SK-N-SH (cell line): ENCODE results near the gene POLR3G. TPM values are rescaled to one million over a fixed set of nuclear protein-coding genes. Genes with fewer than 3 reads are reported as not detected.

Experiments
- CTCF ChIA-PET: fragments of 300-600, 350-600 bp; formaldehyde crosslinking; extraction: SDS; loops from one replicate; lab custom pipeline; 2021; lab: Yijun Ruan, JAX
- POLR2A ChIA-PET: fragments of 350-600 bp; sonication (Branson Sonifier 250); formaldehyde crosslinking; extraction: SDS; loops from one replicate; lab custom pipeline; 2020; ENCODE audit warnings: antibody characterized with exemption, inconsistent platforms; lab: Yijun Ruan, JAX
- DNase-seq: peaks from one replicate; pipeline ENCODE4 v3.0.0; 2012
- H2AFZ ChIP-seq: fragments of 200-600 bp; sonication (generic); 2 replicates; pipeline ENCODE4 v1.8.1; 2016; ENCODE audit warnings: antibody characterized with exemption, mild to moderate bottlenecking, low read depth
- H3F3A ChIP-seq: fragments of 200-600 bp; sonication (generic); replicated peaks from 2 replicates; pipeline ENCODE3; 2016; ENCODE audit warnings: antibody characterized with exemption, mild to moderate bottlenecking; ENCODE audit not compliant: insufficient read depth
- H3K27ac ChIP-seq, 2 experiments: fragments of 200-500 bp in 1 of 2; fragments of 200-600 bp in 1 of 2; sonication (Bioruptor generic) in 1 of 2; sonication (generic), shearing (Covaris generic) in 1 of 2; 2 replicates each; pipeline versions ENCODE4 v1.5.1 to v1.6.1; 2014 to 2016; ENCODE audit warnings: low read depth in 2 of 2, inconsistent platforms in 1 of 2, low read length in 1 of 2, mild to moderate bottlenecking in 1 of 2, mixed read lengths in 1 of 2
- H3K27me3 ChIP-seq: fragments of 200-600 bp; sonication (generic), shearing (Covaris generic); 2 replicates; pipeline ENCODE4 v1.6.1; 2016; ENCODE audit warnings: mixed run types; ENCODE audit not compliant: insufficient read depth
- H3K36me3 ChIP-seq, 2 experiments: fragments of 200-500 bp in 1 of 2; fragments of 200-600 bp in 1 of 2; sonication (Bioruptor generic) in 1 of 2; sonication (generic) in 1 of 2; replicated peaks in 1 of 2; 2 replicates each; pipeline versions ENCODE3 to v1.5.1; 2014 to 2016; ENCODE audit warnings: low read length in 1 of 2, mild to moderate bottlenecking in 1 of 2; ENCODE audit not compliant: insufficient read depth in 2 of 2, control insufficient read depth in 1 of 2
- H3K4me1 ChIP-seq, 2 experiments: fragments of 200-500 bp in 1 of 2; fragments of 200-600 bp in 1 of 2; sonication (Bioruptor generic) in 1 of 2; sonication (generic), shearing (Covaris generic) in 1 of 2; 2 replicates each; pipeline versions ENCODE4 v1.5.1 to v1.6.1; 2014 to 2016; ENCODE audit warnings: low read depth in 1 of 2, low read length in 1 of 2, mixed run types in 1 of 2; ENCODE audit not compliant: insufficient read depth in 2 of 2, control insufficient read depth in 1 of 2
- H3K4me2 ChIP-seq: fragments of 200-600 bp; sonication (generic), shearing (Covaris generic); 2 replicates; pipeline ENCODE4 v1.6.1; 2017; ENCODE audit warnings: mixed run types
- H3K4me3 ChIP-seq, 2 experiments: fragments of 200-500 bp in 1 of 2; fragments of 200-600 bp in 1 of 2; sonication (Bioruptor generic) in 1 of 2; sonication (generic), shearing (Covaris generic) in 1 of 2; 2 replicates each; pipeline versions ENCODE4 v1.5.1 to v1.8.1; 2014 to 2016; ENCODE audit warnings: low read depth in 2 of 2, inconsistent platforms in 1 of 2, low read length in 1 of 2, mild to moderate bottlenecking in 1 of 2, mixed read lengths in 1 of 2, moderate library complexity in 1 of 2
- H3K79me2 ChIP-seq: fragments of 200-600 bp; sonication (generic); 2 replicates; pipeline ENCODE4 v1.8.1; 2017; ENCODE audit warnings: mild to moderate bottlenecking; ENCODE audit not compliant: insufficient read depth
- H3K9ac ChIP-seq: fragments of 200-600 bp; sonication (generic); 2 replicates; pipeline ENCODE4 v1.6.1; 2017; ENCODE audit warnings: mixed run types
- H3K9me2 ChIP-seq: fragments of 200-600 bp; sonication (generic); 2 replicates; pipeline ENCODE4 v1.6.1; 2017; ENCODE audit warnings: mixed run types
- H3K9me3 ChIP-seq: fragments of 200-600 bp; sonication (generic); 2 replicates; pipeline ENCODE4 v1.6.1; 2017; ENCODE audit warnings: mixed run types, mild to moderate bottlenecking, moderate library complexity
- H4K20me1 ChIP-seq: fragments of 200-600 bp; sonication (generic); 2 replicates; pipeline ENCODE4 v1.6.1; 2017; ENCODE audit warnings: mild to moderate bottlenecking, mixed run types; ENCODE audit not compliant: insufficient read depth
- CHD2 ChIP-seq: fragments of 150-350 bp; IDR thresholded peaks from 2 replicates; pipeline ENCODE4 v1.6.1; 2018; ENCODE audit warnings: low read length; ENCODE audit not compliant: partially characterized antibody
- CTCF ChIP-seq: fragments of 200-600 bp; sonication (generic); IDR thresholded peaks from 2 replicates; pipeline ENCODE4 v1.6.1; 2017; ENCODE audit warnings: antibody characterized with exemption, mild to moderate bottlenecking, moderate library complexity
- EP300 ChIP-seq, 2 experiments: IDR thresholded peaks; 2 replicates each; pipeline versions ENCODE4 v1.4.0 to v1.6.1; 2012; ENCODE audit warnings: borderline replicate concordance in 1 of 2, low read depth in 1 of 2, low read length in 1 of 2
- FOSL2 ChIP-seq: IDR thresholded peaks from 2 replicates; pipeline ENCODE4 v1.4.0; 2012; ENCODE audit warnings: low read depth, mild to moderate bottlenecking, moderate library complexity, borderline replicate concordance
- FOXM1 ChIP-seq: IDR thresholded peaks from 2 replicates; pipeline ENCODE4 v1.4.0; 2012; ENCODE audit warnings: low read depth, mild to moderate bottlenecking
- MXI1 ChIP-seq: IDR thresholded peaks from 2 replicates; pipeline ENCODE4 v1.6.1; 2012; ENCODE audit warnings: mild to moderate bottlenecking, low read depth, low read length, improper control_type of control experiment
- NFIC ChIP-seq: IDR thresholded peaks from 2 replicates; pipeline ENCODE4 v1.4.0; 2012; ENCODE audit warnings: borderline replicate concordance
- NRF1 ChIP-seq: IDR thresholded peaks from 2 replicates; pipeline ENCODE4 v1.6.1; 2012; ENCODE audit warnings: low read depth, mild to moderate bottlenecking, low read length
- RAD21 ChIP-seq: IDR thresholded peaks from 2 replicates; pipeline ENCODE4 v1.6.1; 2012; ENCODE audit warnings: mild to moderate bottlenecking, low read length
- REST ChIP-seq: IDR thresholded peaks from 2 replicates; pipeline ENCODE4 v1.6.1; 2012; ENCODE audit warnings: mild to moderate bottlenecking, low read depth, low read length, moderate library complexity
- SMC3 ChIP-seq: IDR thresholded peaks from 2 replicates; pipeline ENCODE4 v1.6.1; 2012; ENCODE audit warnings: low read depth, low read length, improper control_type of control experiment
- TAF1 ChIP-seq: IDR thresholded peaks from 2 replicates; pipeline ENCODE4 v1.6.1; 2012; ENCODE audit warnings: low read depth, mild to moderate bottlenecking, low read length, moderate library complexity, borderline replicate concordance
- TCF12 ChIP-seq: IDR thresholded peaks from 2 replicates; pipeline ENCODE4 v1.4.0; 2012
- TEAD4 ChIP-seq: IDR thresholded peaks from 2 replicates; pipeline ENCODE4 v1.4.0; 2012; ENCODE audit warnings: mild to moderate bottlenecking, borderline replicate concordance; ENCODE audit not compliant: insufficient read depth
- USF1 ChIP-seq: IDR thresholded peaks from 2 replicates; pipeline ENCODE4 v1.4.0; 2012; ENCODE audit warnings: low read depth, borderline replicate concordance
- WGBS: methylation state at CpG from one replicate; pipeline ENCODE4 v1.1.6; 2017; ENCODE audit warnings: low lambda C conversion rate; 5-methylcytosine and 5-hydroxymethylcytosine counted together
- polyA plus RNA-seq, 3 experiments: library from polyadenylated mRNA; depleted of rRNA; stranded (reverse); fragments of >200 nt; gene quantifications; 2 replicates each; pipeline ENCODE4 v1.2.3, GENCODE V29; 2012

The POLR3G gene
- polyA plus RNA-seq, 1 of the 3 experiments (the other 2 are of a cell fraction) = 17.1 TPM

GRCh38 chr5:90542827-90543519, 68.3 kb downstream of the POLR3G start (continued):
- TF ChIP-seq EP300 (IDR thresholded peaks at IDR 0.05; ENCODE audit: borderline replicate concordance in 1 of 2, low read depth in 1 of 2, low read length in 1 of 2) (no peak), TAF1 (no peak), RAD21 (no peak), FOXM1 (no peak), USF1 (no peak), TCF12 (no peak), MXI1 (no peak)

- Histone ChIP-seq H3K9me2 (no peaks in the 10 kb centered on the region), H3K9ac (no peak overlapping the region), H3K9me3 (no peaks in the 10 kb centered on the region), H3K4me1 (peaks cover 0 to 2% of the 10 kb centered on the region in 2 experiments; a peak in 2 of 4 replicates), H3K27me3 (no peaks in the 10 kb centered on the region), H3K36me3 (no peaks in the 10 kb centered on the region), H3K27ac (no peak overlapping the region), H3K79me2 (no peaks in the 10 kb centered on the region), H4K20me1 (no peaks in the 10 kb centered on the region), H3F3A (no peaks in the 10 kb centered on the region), H3K4me3 (no peak overlapping the region), H3K4me2 (no peak overlapping the region), H2AFZ (no peak overlapping the region)
- no peak for DNase-seq
- POLR2A ChIA-PET = no interaction called here
- TF ChIP-seq CHD2 = no peak
- TF ChIP-seq MXI1 = no peak
- CTCF ChIA-PET = interaction anchor here (0.7 to 1.7 kb wide), 4 partner anchors 12 to 1818 kb away, joined by 3 to 6 read pairs (median 4); no protein-coding TSS in a partner anchor
- 38% methylated on average over 2 of the region's 2 CpGs for WGBS
These were observed 70.8 kb downstream of the POLR3G start for GRCh38 chr5:90545511-90545910.

- H3K36me3 ChIP-seq = no peaks in the 10 kb centered on the region
- H2AFZ ChIP-seq = no peak overlapping the region
- H3K9ac ChIP-seq = no peak overlapping the region
- no peaks in the 10 kb centered on the region for H3K79me2 ChIP-seq
- no peaks in the 10 kb centered on the region for H4K20me1 ChIP-seq
- H3F3A ChIP-seq = no peaks in the 10 kb centered on the region
- no peak overlapping the region for H3K4me3 ChIP-seq
- H3K9me2 ChIP-seq = no peaks in the 10 kb centered on the region
- ChIA-PET CTCF (interaction anchor here (0.7 to 1.6 kb wide), 4 partner anchors 16 to 704 kb away, joined by 3 to 6 read pairs (median 4); no protein-coding TSS in a partner anchor), POLR2A (no interaction called here)
- no peaks in the 10 kb centered on the region for H3K9me3 ChIP-seq
- H3K27me3 ChIP-seq = no peaks in the 10 kb centered on the region
- H3K4me1 ChIP-seq = peaks cover 0 to 2% of the 10 kb centered on the region in 2 experiments; a peak in 2 of 4 replicates
- 55% methylated on average over 4 of the region's 4 CpGs for WGBS
- no peak for DNase-seq
- no peak overlapping the region for H3K4me2 ChIP-seq
- no peak overlapping the region for H3K27ac ChIP-seq
- TF ChIP-seq CTCF = no peak
- no peak for TF ChIP-seq TEAD4
- TF ChIP-seq FOXM1 = no peak
- TF ChIP-seq RAD21 = no peak
- no peak for TF ChIP-seq REST
- TF ChIP-seq NRF1 = no peak
- no peak for TF ChIP-seq USF1
- no peak for TF ChIP-seq EP300 (IDR thresholded peaks at IDR 0.05; ENCODE audit: borderline replicate concordance in 1 of 2, low read depth in 1 of 2, low read length in 1 of 2)
- no peak for TF ChIP-seq FOSL2
- TF ChIP-seq NFIC = no peak
- no peak for TF ChIP-seq SMC3
These were observed 71.7 kb downstream of the POLR3G start for GRCh38 chr5:90546216-90546837.
